SH-SY5Y (cell line): Measurements from ENCODE around the gene NOC2L.

Experiments used
- GATA2 ChIP-seq: IDR thresholded peaks from 2 replicates; pipeline ENCODE4 v1.6.1; 2011; ENCODE audit warnings: mild to moderate bottlenecking, low read depth, low read length
- GATA3 ChIP-seq: IDR thresholded peaks from 2 replicates; pipeline ENCODE4 v1.6.1; 2011; ENCODE audit warnings: low read depth, mild to moderate bottlenecking, low read length, moderate library complexity

GRCh38 chr1:998745-998994, 39.6 kb upstream of the NOC2L start:
- TF ChIP-seq GATA2 = no peak
- TF ChIP-seq GATA3 = no peak
